Liver (tissue), 3 donors: ENCODE measurements around the gene DHX35.

ENCODE experiments used
- ATF3 ChIP-seq: IDR thresholded peaks from 2 replicates; pipeline ENCODE4 v1.6.1; 2016; ENCODE audit warnings: antibody characterized with exemption
- EGR1 ChIP-seq, 2 donors: IDR thresholded peaks; 2 replicates each; pipeline ENCODE4 v1.6.1; 2016 to 2018; ENCODE audit warnings: antibody characterized with exemption in 2 of 2, low read depth in 2 of 2
- GABPA ChIP-seq, 2 donors: IDR thresholded peaks in 1 of 2; conservative IDR thresholded peaks in 1 of 2; 2 replicates each; pipeline ENCODE4 v1.6.1; 2016; ENCODE audit warnings: antibody characterized with exemption in 2 of 2, mild to moderate bottlenecking in 1 of 2, moderate library complexity in 1 of 2
- JUND ChIP-seq, 2 donors: IDR thresholded peaks; 2 replicates each; pipeline ENCODE4 v1.6.1; 2016; ENCODE audit warnings: antibody characterized with exemption in 2 of 2
- NR2F2 ChIP-seq: IDR thresholded peaks from 2 replicates; pipeline ENCODE4 v1.6.1; 2016; ENCODE audit warnings: antibody characterized with exemption
- RAD21 ChIP-seq, 2 donors: IDR thresholded peaks; 2 replicates each; pipeline ENCODE4 v1.6.1; 2016; ENCODE audit warnings: antibody characterized with exemption in 2 of 2, mild to moderate bottlenecking in 2 of 2
- RXRA ChIP-seq, 2 donors: IDR thresholded peaks; 2 replicates each; pipeline ENCODE4 v1.6.1; 2017 to 2018; ENCODE audit warnings: antibody characterized with exemption in 2 of 2, mild to moderate bottlenecking in 1 of 2
- SP1 ChIP-seq: IDR thresholded peaks from 2 replicates; pipeline ENCODE4 v1.6.1; 2018; ENCODE audit warnings: antibody characterized with exemption, mild to moderate bottlenecking
- TAF1 ChIP-seq: conservative IDR thresholded peaks from 2 replicates; pipeline ENCODE4 v1.6.1; 2016; ENCODE audit warnings: antibody characterized with exemption, mild to moderate bottlenecking
- YY1 ChIP-seq: IDR thresholded peaks from 2 replicates; pipeline ENCODE4 v1.6.1; 2016; ENCODE audit warnings: antibody characterized with exemption, mild to moderate bottlenecking
- ZBTB33 ChIP-seq: IDR thresholded peaks from 2 replicates; pipeline ENCODE4 v1.6.1; 2016; ENCODE audit warnings: antibody characterized with exemption
- TF ChIP-seq, protein P1 (sequence below): fragments of 150-350 bp; IDR thresholded peaks from 2 replicates; pipeline ENCODE4 v1.5.1; 2017; ENCODE audit warnings: improper control_type of control experiment, low read depth, low read length; ENCODE audit not compliant: missing input control
- TF ChIP-seq, protein P2 (sequence below): IDR thresholded peaks from 2 replicates; pipeline ENCODE4 v1.6.1; 2016; ENCODE audit warnings: antibody characterized with exemption
- TF ChIP-seq, protein P3 (sequence below): IDR thresholded peaks from 2 replicates; pipeline ENCODE4 v1.6.1; 2016; ENCODE audit warnings: antibody characterized with exemption, mild to moderate bottlenecking
- donor health status: healthy.
- donor health status: healthy.

- TF ChIP-seq, protein P1, sequence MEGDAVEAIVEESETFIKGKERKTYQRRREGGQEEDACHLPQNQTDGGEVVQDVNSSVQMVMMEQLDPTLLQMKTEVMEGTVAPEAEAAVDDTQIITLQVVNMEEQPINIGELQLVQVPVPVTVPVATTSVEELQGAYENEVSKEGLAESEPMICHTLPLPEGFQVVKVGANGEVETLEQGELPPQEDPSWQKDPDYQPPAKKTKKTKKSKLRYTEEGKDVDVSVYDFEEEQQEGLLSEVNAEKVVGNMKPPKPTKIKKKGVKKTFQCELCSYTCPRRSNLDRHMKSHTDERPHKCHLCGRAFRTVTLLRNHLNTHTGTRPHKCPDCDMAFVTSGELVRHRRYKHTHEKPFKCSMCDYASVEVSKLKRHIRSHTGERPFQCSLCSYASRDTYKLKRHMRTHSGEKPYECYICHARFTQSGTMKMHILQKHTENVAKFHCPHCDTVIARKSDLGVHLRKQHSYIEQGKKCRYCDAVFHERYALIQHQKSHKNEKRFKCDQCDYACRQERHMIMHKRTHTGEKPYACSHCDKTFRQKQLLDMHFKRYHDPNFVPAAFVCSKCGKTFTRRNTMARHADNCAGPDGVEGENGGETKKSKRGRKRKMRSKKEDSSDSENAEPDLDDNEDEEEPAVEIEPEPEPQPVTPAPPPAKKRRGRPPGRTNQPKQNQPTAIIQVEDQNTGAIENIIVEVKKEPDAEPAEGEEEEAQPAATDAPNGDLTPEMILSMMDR: no peak
- no peak for TF ChIP-seq JUND (IDR thresholded peaks at IDR 0.05)
- TF ChIP-seq RAD21 (IDR thresholded peaks at IDR 0.05): no peak
- TF ChIP-seq, protein P2, sequence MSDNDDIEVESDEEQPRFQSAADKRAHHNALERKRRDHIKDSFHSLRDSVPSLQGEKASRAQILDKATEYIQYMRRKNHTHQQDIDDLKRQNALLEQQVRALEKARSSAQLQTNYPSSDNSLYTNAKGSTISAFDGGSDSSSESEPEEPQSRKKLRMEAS: no peak
- TF ChIP-seq ATF3: no peak
- TF ChIP-seq, protein P3, sequence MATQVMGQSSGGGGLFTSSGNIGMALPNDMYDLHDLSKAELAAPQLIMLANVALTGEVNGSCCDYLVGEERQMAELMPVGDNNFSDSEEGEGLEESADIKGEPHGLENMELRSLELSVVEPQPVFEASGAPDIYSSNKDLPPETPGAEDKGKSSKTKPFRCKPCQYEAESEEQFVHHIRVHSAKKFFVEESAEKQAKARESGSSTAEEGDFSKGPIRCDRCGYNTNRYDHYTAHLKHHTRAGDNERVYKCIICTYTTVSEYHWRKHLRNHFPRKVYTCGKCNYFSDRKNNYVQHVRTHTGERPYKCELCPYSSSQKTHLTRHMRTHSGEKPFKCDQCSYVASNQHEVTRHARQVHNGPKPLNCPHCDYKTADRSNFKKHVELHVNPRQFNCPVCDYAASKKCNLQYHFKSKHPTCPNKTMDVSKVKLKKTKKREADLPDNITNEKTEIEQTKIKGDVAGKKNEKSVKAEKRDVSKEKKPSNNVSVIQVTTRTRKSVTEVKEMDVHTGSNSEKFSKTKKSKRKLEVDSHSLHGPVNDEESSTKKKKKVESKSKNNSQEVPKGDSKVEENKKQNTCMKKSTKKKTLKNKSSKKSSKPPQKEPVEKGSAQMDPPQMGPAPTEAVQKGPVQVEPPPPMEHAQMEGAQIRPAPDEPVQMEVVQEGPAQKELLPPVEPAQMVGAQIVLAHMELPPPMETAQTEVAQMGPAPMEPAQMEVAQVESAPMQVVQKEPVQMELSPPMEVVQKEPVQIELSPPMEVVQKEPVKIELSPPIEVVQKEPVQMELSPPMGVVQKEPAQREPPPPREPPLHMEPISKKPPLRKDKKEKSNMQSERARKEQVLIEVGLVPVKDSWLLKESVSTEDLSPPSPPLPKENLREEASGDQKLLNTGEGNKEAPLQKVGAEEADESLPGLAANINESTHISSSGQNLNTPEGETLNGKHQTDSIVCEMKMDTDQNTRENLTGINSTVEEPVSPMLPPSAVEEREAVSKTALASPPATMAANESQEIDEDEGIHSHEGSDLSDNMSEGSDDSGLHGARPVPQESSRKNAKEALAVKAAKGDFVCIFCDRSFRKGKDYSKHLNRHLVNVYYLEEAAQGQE: no peak
- no peak for TF ChIP-seq TAF1
- TF ChIP-seq EGR1 (IDR thresholded peaks at IDR 0.05; ENCODE audit: low read depth in 2 of 2): no peak
- no peak for TF ChIP-seq NR2F2
- no peak for TF ChIP-seq GABPA (IDR thresholded peaks at IDR 0.05 in 1 of 2, conservative IDR thresholded peaks at IDR 0.05 in 1 of 2)
- no peak for TF ChIP-seq RXRA (IDR thresholded peaks at IDR 0.05)
- TF ChIP-seq SP1: no peak
- no peak for TF ChIP-seq ZBTB33
- TF ChIP-seq YY1: no peak
Measured at GRCh38 chr20:39004508-39004907, 42.4 kb downstream of the DHX35 start.
